HCT116 (cell line): Measurements from ENCODE around the gene CNTNAP2. TPM values are rescaled to one million over a fixed set of nuclear protein-coding genes. Genes with fewer than 3 reads are reported as not detected.

ENCODE experiments used
- ATAC-seq: fragments of 200-7000 bp; cut with Tn5 transposase; 2 replicates; pipeline ENCODE4 v1.9.1; 2020; ENCODE audit warnings: mild to moderate bottlenecking, moderate library complexity
- Bru-seq: library from RNA; stranded (reverse); fragments of 400-500 nt; gene quantifications from one replicate; lab custom pipeline; 2021; lab: Mats Ljungman, UMichigan
- BruChase-seq, 2 experiments: library from RNA; stranded (reverse); fragments of 400-500 nt; gene quantifications; one replicate each; lab custom pipeline; 2021; lab: Mats Ljungman, UMichigan
- BruUV-seq: library from RNA; stranded (reverse); fragments of 400-500 nt; replicated peaks from 2 replicates; lab custom pipeline; 2021; lab: Mats Ljungman, UMichigan
- CTCF ChIA-PET: fragments of 300-600 bp; sonication (Branson Sonifier 250); formaldehyde crosslinking; loops from one replicate; lab custom pipeline; 2021; ENCODE audit warnings: antibody characterized with exemption; lab: Charles Lee
- POLR2A ChIA-PET: fragments of 300-600, 350-600 bp; sonication (Branson Sonifier 250); formaldehyde crosslinking; loops from one replicate; lab custom pipeline; 2021; ENCODE audit warnings: antibody characterized with exemption; lab: Charles Lee
- RAD21 ChIA-PET, 2 experiments: fragments of 300-600 bp; sonication (Branson Sonifier 250); formaldehyde crosslinking; loops; one replicate each; lab custom pipeline; 2023; ENCODE audit warnings: low total read pairs in 2 of 2; ENCODE audit not compliant: uncharacterized antibody in 2 of 2, unreplicated experiment in 2 of 2, low non-redundant PET in 1 of 2; lab: Charles Lee
- DNase-seq: peaks from one replicate; pipeline ENCODE4 v3.0.0-alpha.2; 2010; ENCODE audit warnings: low read depth, low spot score
- H2AFZ ChIP-seq: fragments of 200-600 bp; shearing (Covaris generic), sonication (generic); 2 replicates; pipeline ENCODE4 v1.6.1; 2017; ENCODE audit warnings: low read depth, mixed run types, mixed read lengths, antibody characterized with exemption, low read length; ENCODE audit not compliant: poor library complexity, severe bottlenecking
- H3K27ac ChIP-seq: 2 replicates; pipeline ENCODE4 v1.5.1; 2012; ENCODE audit warnings: low read depth, low read length
- H3K27me3 ChIP-seq: fragments of 200-600 bp; sonication (generic); 2 replicates; pipeline ENCODE4 v1.6.1; 2016; ENCODE audit warnings: mixed run types, low read length, mixed read lengths; ENCODE audit not compliant: insufficient read depth
- H3K36me3 ChIP-seq, 2 experiments: fragments of 200-500 bp in 1 of 2; fragments of 200-600 bp in 1 of 2; sonication (Bioruptor generic) in 1 of 2; sonication (generic) in 1 of 2; 2 replicates each; pipeline versions ENCODE4 v1.5.1 to v1.6.1; 2014 to 2016; ENCODE audit warnings: low read length in 2 of 2, inconsistent platforms in 1 of 2, mixed read lengths in 1 of 2, mixed run types in 1 of 2; ENCODE audit not compliant: insufficient read depth in 2 of 2, control insufficient read depth in 1 of 2
- H3K4me1 ChIP-seq, 2 experiments: fragments of 200-600 bp in 1 of 2; sonication (generic) in 1 of 2; 2 replicates each; pipeline versions ENCODE4 v1.5.1 to v1.6.1; 2012 to 2017; ENCODE audit warnings: low read length in 2 of 2, inconsistent platforms in 1 of 2, mild to moderate bottlenecking in 1 of 2, mixed read lengths in 1 of 2, mixed run types in 1 of 2, moderate library complexity in 1 of 2; ENCODE audit not compliant: insufficient read depth in 2 of 2, control insufficient read depth in 1 of 2
- H3K4me2 ChIP-seq: fragments of 200-600 bp; sonication (generic); 2 replicates; pipeline ENCODE4 v1.6.1; 2017; ENCODE audit warnings: mixed run types, low read length, mixed read lengths
- H3K4me3 ChIP-seq, 2 experiments: fragments of 200-600 bp in 1 of 2; sonication (generic) in 1 of 2; replicated peaks in 1 of 2; 2 replicates each; pipeline ENCODE4 v1.5.1; 2011 to 2016; ENCODE audit warnings: low read length in 2 of 2, control low read depth in 1 of 2, low read depth in 1 of 2, mild to moderate bottlenecking in 1 of 2, mixed read lengths in 1 of 2, mixed run types in 1 of 2
- H3K79me2 ChIP-seq: fragments of 200-600 bp; sonication (generic); 2 replicates; pipeline ENCODE4 v1.6.1; 2017; ENCODE audit warnings: mild to moderate bottlenecking, mixed run types, low read length, moderate library complexity, mixed read lengths; ENCODE audit not compliant: insufficient read depth
- H3K9ac ChIP-seq: fragments of 200-600 bp; sonication (generic); 2 replicates; pipeline ENCODE4 v1.6.1; 2016; ENCODE audit warnings: low read length, mixed read lengths
- H3K9me2 ChIP-seq: fragments of 200-600 bp; sonication (generic), shearing (Covaris generic); 2 replicates; pipeline ENCODE4 v1.6.1; 2017; ENCODE audit warnings: mixed run types, mild to moderate bottlenecking, moderate library complexity; ENCODE audit not compliant: insufficient read depth
- H3K9me3 ChIP-seq, 2 experiments: fragments of 200-500 bp in 1 of 2; fragments of 200-600 bp in 1 of 2; sonication (Bioruptor generic) in 1 of 2; sonication (generic) in 1 of 2; 2 replicates each; pipeline ENCODE4 v1.6.1; 2014 to 2017; ENCODE audit warnings: low read length in 2 of 2, mixed read lengths in 2 of 2, inconsistent platforms in 1 of 2, low read depth in 1 of 2, mild to moderate bottlenecking in 1 of 2, mixed run types in 1 of 2, moderate library complexity in 1 of 2; ENCODE audit not compliant: control insufficient read depth in 1 of 2, insufficient read depth in 1 of 2
- H4K20me1 ChIP-seq: fragments of 200-600 bp; sonication (generic), shearing (Covaris generic); 2 replicates; pipeline ENCODE4 v1.6.1; 2017; ENCODE audit warnings: mixed run types, mild to moderate bottlenecking, moderate library complexity; ENCODE audit not compliant: insufficient read depth
- ATF3 ChIP-seq: IDR thresholded peaks from 2 replicates; pipeline ENCODE4 v1.6.1; 2012
- CBX3 ChIP-seq: IDR thresholded peaks from 2 replicates; pipeline ENCODE4 v1.6.1; 2012; ENCODE audit warnings: low read depth
- EZH2 ChIP-seq: fragments of 200-600 bp; sonication (generic); IDR thresholded peaks from 2 replicates; pipeline ENCODE4 v1.6.1; 2017; ENCODE audit warnings: antibody characterized with exemption, mixed run types
- FOSL1 ChIP-seq: IDR thresholded peaks from 2 replicates; pipeline ENCODE4 v1.6.1; 2012; ENCODE audit warnings: low read depth
- POLR2A ChIP-seq: IDR thresholded peaks from 2 replicates; pipeline ENCODE4 v1.7.0; 2011; ENCODE audit warnings: borderline replicate concordance; ENCODE audit not compliant: insufficient read depth, insufficient read length; ENCODE audit errors: extremely low read depth
- POLR2AphosphoS5 ChIP-seq: IDR thresholded peaks from 2 replicates; pipeline ENCODE4 v1.6.1; 2011; ENCODE audit warnings: mild to moderate bottlenecking, low read depth, low read length, moderate library complexity
- SIN3A ChIP-seq: IDR thresholded peaks from 2 replicates; pipeline ENCODE4 v1.6.1; 2012; ENCODE audit warnings: low read depth
- SP1 ChIP-seq: IDR thresholded peaks from 2 replicates; pipeline ENCODE4 v1.6.1; 2012; ENCODE audit warnings: low read depth
- ZBTB33 ChIP-seq: IDR thresholded peaks from 2 replicates; pipeline ENCODE4 v1.6.1; 2011; ENCODE audit warnings: mild to moderate bottlenecking, low read length, moderate library complexity; ENCODE audit not compliant: insufficient replicate concordance; ENCODE audit errors: extremely low read depth
- intact Hi-C: fragments of 100-400 bp; cut with micrococcal nuclease; formaldehyde crosslinking; loops from 2 replicates; pipeline ENCODE4 v1.10.0; 2022
- long read RNA-seq: library from polyadenylated mRNA; unstranded; transcript quantifications from one replicate; pipeline ENCODE4 v2.0.0, GENCODE V29; 2021; ENCODE audit not compliant: unreplicated experiment
- polyA plus RNA-seq: library from polyadenylated mRNA; unstranded; fragments of >200 nt; gene quantifications from 2 replicates; pipeline ENCODE4 v1.2.1, GENCODE V29; 2012; ENCODE audit warnings: missing spikeins
- total RNA-seq: library from RNA; stranded (reverse); gene quantifications from one replicate; pipeline ENCODE4 v1.2.1, GENCODE V29; 2021; ENCODE audit not compliant: unreplicated experiment
- TF ChIP-seq, protein P1 (sequence below): IDR thresholded peaks from 2 replicates; pipeline ENCODE4 v1.6.1; 2012

CNTNAP2 gene
- total RNA-seq (0.37 TPM), Bru-seq, nascent RNA (percentile 1 among the genes with signal in this experiment), BruChase-seq, experiment 1, labeled RNA remaining after a 6-hour chase (percentile 2 among the genes with signal in this experiment), BruChase-seq, experiment 2, labeled RNA remaining after a 2-hour chase (percentile 1 among the genes with signal in this experiment)
- 0.05 and 0.07 TPM in 2 replicates for polyA plus RNA-seq
- long read RNA-seq: 0 reads

- TF ChIP-seq FOSL1 (no peak), CBX3 (no peak), POLR2AphosphoS5 (no peak), SP1 (no peak), ZBTB33 (no peak), POLR2A (no peak), ATF3 (no peak), SIN3A (no peak), EZH2 (no peak)
- TF ChIP-seq, protein P1, sequence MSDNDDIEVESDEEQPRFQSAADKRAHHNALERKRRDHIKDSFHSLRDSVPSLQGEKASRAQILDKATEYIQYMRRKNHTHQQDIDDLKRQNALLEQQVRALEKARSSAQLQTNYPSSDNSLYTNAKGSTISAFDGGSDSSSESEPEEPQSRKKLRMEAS: no peak
- Histone ChIP-seq H3K27ac (no peak within 1 kb of the TSS), H2AFZ (no peak within 1 kb of the TSS), H3K9me3 (peaks cover 0 to 5% of the 10 kb centered on the region in 2 experiments; a peak in 2 of 4 replicates), H3K9ac (no peak within 1 kb of the TSS), H3K4me3 (no peak within 1 kb of the TSS), H3K4me2 (no peak within 1 kb of the TSS), H3K9me2 (no peaks in the 10 kb centered on the region), H3K27me3 (no peaks in the 10 kb centered on the region), H3K79me2 (no peaks in the 10 kb centered on the region), H3K36me3 (no peaks in the 10 kb centered on the region), H4K20me1 (no peaks in the 10 kb centered on the region), H3K4me1 (no peaks in the 10 kb centered on the region)
- intact Hi-C loops: no loop called here
- ATAC-seq (no peak), DNase-seq (no peak)
- RAD21 ChIA-PET: no interaction called here
- CTCF ChIA-PET: no interaction called here
- POLR2A ChIA-PET: no interaction called here
- BruUV-seq: no TSS peak
These were observed at the start of gene CNTNAP2 for GRCh38 chr7:146116521-146117222. TSS of gene CNTNAP2 (plus strand) at chr7:146116801. CDS start at chr7:146116877, 76 bp downstream.
